Testis (tissue), 3 donors: ENCODE data around the gene SMCO1. TPM values are rescaled to one million over a fixed set of nuclear protein-coding genes. Genes with fewer than 3 reads are reported as not detected.

ENCODE experiments used
- DNase-seq: peaks from one replicate; pipeline ENCODE4 v3.0.0-alpha.2; 2019
- H3K27ac ChIP-seq, 2 donors: fragments of 200-600 bp; sonication (generic); one replicate each; pipeline ENCODE4 v1.5.1; 2019
- H3K27me3 ChIP-seq: fragments of 200-600 bp; sonication (generic); one replicate; pipeline ENCODE4 v1.5.1; 2019
- H3K36me3 ChIP-seq: fragments of 200-600 bp; sonication (generic); one replicate; pipeline ENCODE4 v1.5.1; 2017; ENCODE audit warnings: low read depth; ENCODE audit errors: missing control alignments
- H3K4me1 ChIP-seq: fragments of 200-600 bp; sonication (generic); one replicate; pipeline ENCODE4 v1.5.1; 2019
- H3K4me3 ChIP-seq, 2 donors: fragments of 200-600 bp; sonication (generic); one replicate each; pipeline ENCODE4 v1.5.1; 2017 to 2019
- H3K9me3 ChIP-seq: fragments of 200-600 bp; sonication (generic); one replicate; pipeline ENCODE4 v1.5.1; 2017
- POLR2A ChIP-seq: fragments of 450-650 bp; IDR thresholded peaks from one replicate; pipeline ENCODE4 v1.6.1; 2017; ENCODE audit warnings: antibody characterized with exemption, mild to moderate bottlenecking, moderate library complexity
- WGBS, 2 donors: methylation state at CpG; one replicate each; pipeline ENCODE4 v1.1.5; 2018; 5-methylcytosine and 5-hydroxymethylcytosine counted together
- intact Hi-C: fragments of 100-400 bp; cut with DNase I; formaldehyde crosslinking; loops from one replicate; pipeline ENCODE4 v1.15.1; 2023; ENCODE audit warnings: low total_unique reads
- polyA plus RNA-seq: library from polyadenylated mRNA; stranded (reverse); fragments of 350-450 nt; fragmentation: Illumina TruSeq; extraction: RNeasy Lipid Tissue Mini Kit (QIAGEN cat#74804); gene quantifications from one replicate; pipeline ENCODE4 v1.2.3, GENCODE V29; 2014; ENCODE audit warnings: low read depth, low replicate concordance; ENCODE audit not compliant: insufficient read depth
- total RNA-seq, 2 donors: library from RNA; depleted of rRNA; stranded (reverse); fragments of >200 nt; gene quantifications; one replicate each; pipeline ENCODE4 v1.2.3, GENCODE V29; 2016
- TF ChIP-seq, protein P1 (sequence below), 3 experiments: fragments of 450-650 bp in 2 of 3; fragments of 200-600 bp in 1 of 3; sonication (generic) in 1 of 3; IDR thresholded peaks; one replicate each; pipeline ENCODE4 v1.5.1; 2016 to 2019; ENCODE audit warnings: antibody characterized with exemption in 3 of 3, mild to moderate bottlenecking in 2 of 3, moderate library complexity in 1 of 3

SMCO1 gene
- total and polyA plus RNA-seq, 3 donors from 2014 or later, result 0.24 to 0.91 (median 0.25) TPM

GRCh38 chr3:196537319-196537984 is 22.3 kb upstream of the SMCO1 start:
- Histone ChIP-seq H3K4me1 (no peaks in the 10 kb centered on the region), H3K9me3 (no peaks in the 10 kb centered on the region), H3K36me3 (no peaks in the 10 kb centered on the region), H3K27me3 (no peaks in the 10 kb centered on the region), H3K27ac (no peak overlapping the region), H3K4me3 (no peak overlapping the region)
- peak; percentile 37 for DNase-seq
- intact Hi-C loops, result no loop called here
- TF ChIP-seq, protein P1, sequence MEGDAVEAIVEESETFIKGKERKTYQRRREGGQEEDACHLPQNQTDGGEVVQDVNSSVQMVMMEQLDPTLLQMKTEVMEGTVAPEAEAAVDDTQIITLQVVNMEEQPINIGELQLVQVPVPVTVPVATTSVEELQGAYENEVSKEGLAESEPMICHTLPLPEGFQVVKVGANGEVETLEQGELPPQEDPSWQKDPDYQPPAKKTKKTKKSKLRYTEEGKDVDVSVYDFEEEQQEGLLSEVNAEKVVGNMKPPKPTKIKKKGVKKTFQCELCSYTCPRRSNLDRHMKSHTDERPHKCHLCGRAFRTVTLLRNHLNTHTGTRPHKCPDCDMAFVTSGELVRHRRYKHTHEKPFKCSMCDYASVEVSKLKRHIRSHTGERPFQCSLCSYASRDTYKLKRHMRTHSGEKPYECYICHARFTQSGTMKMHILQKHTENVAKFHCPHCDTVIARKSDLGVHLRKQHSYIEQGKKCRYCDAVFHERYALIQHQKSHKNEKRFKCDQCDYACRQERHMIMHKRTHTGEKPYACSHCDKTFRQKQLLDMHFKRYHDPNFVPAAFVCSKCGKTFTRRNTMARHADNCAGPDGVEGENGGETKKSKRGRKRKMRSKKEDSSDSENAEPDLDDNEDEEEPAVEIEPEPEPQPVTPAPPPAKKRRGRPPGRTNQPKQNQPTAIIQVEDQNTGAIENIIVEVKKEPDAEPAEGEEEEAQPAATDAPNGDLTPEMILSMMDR (IDR thresholded peaks at IDR 0.05), result peak in 2 of 3 experiments; percentile 48 to 73
- TF ChIP-seq POLR2A, result no peak
- 58 to 61% methylated on average over 18 of the region's 18 CpGs for WGBS, 2 donors

DNA sequence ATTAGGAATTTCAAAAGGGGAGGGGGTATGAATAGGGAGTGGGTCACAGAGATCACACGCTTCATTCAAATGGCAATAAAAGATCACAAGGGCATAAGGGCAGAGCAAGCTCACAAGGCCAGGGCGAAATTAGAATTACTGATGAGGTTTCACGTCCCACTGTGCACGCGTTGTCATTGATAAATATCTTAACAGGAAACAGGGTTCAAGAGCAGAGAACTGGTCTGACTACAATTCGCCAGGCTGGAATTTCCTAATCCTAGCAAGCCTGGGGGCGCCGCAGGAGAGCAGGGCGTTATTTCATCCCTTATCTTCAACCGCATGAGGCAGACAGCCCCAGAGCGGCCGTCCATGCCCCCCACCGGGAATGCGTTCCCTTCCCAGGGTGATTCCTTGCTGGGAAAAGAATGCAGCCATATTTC is 18.1 kb upstream of the SMCO1 start:
- Histone ChIP-seq H3K9me3 (no peaks in the 10 kb centered on the region), H3K27me3 (no peaks in the 10 kb centered on the region), H3K4me3 (no peak overlapping the region), H3K4me1 (no peaks in the 10 kb centered on the region), H3K27ac (no peak overlapping the region), H3K36me3 (no peaks in the 10 kb centered on the region)
- TF ChIP-seq, protein P1 (IDR thresholded peaks at IDR 0.05), result no peak
- no peak for TF ChIP-seq POLR2A
- DNase-seq, result no peak
- 36 to 50% methylated on average over 14 of the region's 14 CpGs for WGBS, 2 donors
- intact Hi-C loops, result no loop called here

GRCh38 chr3:196531418-196531817 is 16.3 kb upstream of the SMCO1 start:
- no peak for DNase-seq
- 84 to 96% methylated on average over 4 of the region's 4 CpGs for WGBS, 2 donors
- intact Hi-C loops, result no loop called here
- H3K4me1 ChIP-seq, result no peaks in the 10 kb centered on the region
- no peaks in the 10 kb centered on the region for H3K36me3 ChIP-seq
- H3K27me3 ChIP-seq, result no peaks in the 10 kb centered on the region
- no peak overlapping the region for H3K27ac ChIP-seq
- TF ChIP-seq, protein P1 (IDR thresholded peaks at IDR 0.05), result no peak
- no peak for TF ChIP-seq POLR2A
- no peaks in the 10 kb centered on the region for H3K9me3 ChIP-seq
- no peak overlapping the region for H3K4me3 ChIP-seq

DNA sequence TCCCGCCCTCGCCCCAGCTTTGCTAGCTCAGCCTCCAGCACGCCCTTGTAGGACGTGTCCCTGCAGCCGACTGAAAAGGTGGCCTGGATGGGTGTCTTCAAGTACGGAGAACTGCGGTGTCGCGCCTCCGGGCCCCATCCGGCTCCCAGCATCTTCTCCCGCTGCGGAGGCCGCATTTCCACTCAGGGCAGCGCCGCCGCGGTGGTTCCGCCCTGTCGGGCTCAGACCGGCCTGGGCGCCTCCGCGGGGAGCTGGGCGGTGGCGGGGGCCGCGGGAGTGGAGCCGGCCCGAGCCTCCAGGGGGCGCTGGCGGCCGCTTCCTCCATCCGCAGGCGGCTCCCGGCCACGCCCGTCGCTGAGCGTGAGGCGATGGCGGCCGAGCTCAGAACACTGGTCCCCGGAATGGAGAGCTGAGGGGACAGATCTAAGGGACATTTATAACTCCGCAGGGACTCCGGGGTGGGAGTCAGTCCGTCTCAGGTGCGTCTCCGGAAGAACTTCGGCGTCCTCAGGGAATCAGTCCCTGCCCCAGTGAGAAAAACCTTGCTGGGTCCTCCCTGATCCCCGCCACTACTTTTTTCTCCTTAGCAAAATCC is 13.6 kb upstream of the SMCO1 start:
- H3K27me3 ChIP-seq, result no peaks in the 10 kb centered on the region
- H3K36me3 ChIP-seq, result no peaks in the 10 kb centered on the region
- DNase-seq, result peak; percentile 84
- H3K9me3 ChIP-seq, result no peaks in the 10 kb centered on the region
- intact Hi-C loops, result no loop called here
- WGBS, 2 donors, result 2 to 10% methylated on average over 13 to 40 of the region's 52 CpGs
- H3K4me3 ChIP-seq, result peak overlapping the region; percentile 42 to 56
- H3K4me1 ChIP-seq, result no peaks in the 10 kb centered on the region
- TF ChIP-seq, protein P1 (IDR thresholded peaks at IDR 0.05), result peak; percentile 66 to 72 (median 71)
- TF ChIP-seq POLR2A, result no peak
- H3K27ac ChIP-seq, result peak overlapping the region; percentile 30 to 50
